HEK293 (cell line): ENCODE data around the gene TEDC2.

ENCODE experiments used
- ATF2 ChIP-seq: fragments of 450-650 bp; formaldehyde crosslinking; IDR thresholded peaks from 2 replicates; pipeline ENCODE4 v1.5.1; 2016; ENCODE audit warnings: missing biosample characterization, missing genetic modification characterization, low read depth
- BCL6B ChIP-seq: fragments of 450-650 bp; formaldehyde crosslinking; IDR thresholded peaks from 2 replicates; pipeline ENCODE4 v1.5.1; 2017; ENCODE audit warnings: missing biosample characterization, missing genetic modification characterization
- KLF10 ChIP-seq: fragments of 450-650 bp; IDR thresholded peaks from 2 replicates; pipeline ENCODE4 v1.5.1; 2018; ENCODE audit warnings: missing biosample characterization, mild to moderate bottlenecking, missing genetic modification characterization
- KLF7 ChIP-seq: fragments of 450-650 bp; formaldehyde crosslinking; IDR thresholded peaks from 2 replicates; pipeline ENCODE4 v1.5.1; 2016; ENCODE audit warnings: missing biosample characterization, missing genetic modification characterization, borderline replicate concordance
- PBX3 ChIP-seq: sonication (generic); formaldehyde crosslinking; IDR thresholded peaks from 2 replicates; pipeline ENCODE4 v1.8.1; 2022; ENCODE audit warnings: mild to moderate bottlenecking, moderate library complexity, missing genetic modification reagents
- REPIN1 ChIP-seq: fragments of 450-650 bp; formaldehyde crosslinking; IDR thresholded peaks from 2 replicates; pipeline ENCODE4 v1.5.1; 2017; ENCODE audit warnings: missing biosample characterization, missing genetic modification characterization, low read depth
- SALL2 ChIP-seq: fragments of 450-650 bp; formaldehyde crosslinking; IDR thresholded peaks from 2 replicates; pipeline ENCODE4 v1.5.0; 2017; ENCODE audit warnings: missing biosample characterization, mild to moderate bottlenecking, missing genetic modification characterization, borderline replicate concordance
- SCRT2 ChIP-seq: fragments of 450-650 bp; formaldehyde crosslinking; IDR thresholded peaks from 2 replicates; pipeline ENCODE4 v1.5.1; 2016; ENCODE audit warnings: missing biosample characterization, missing genetic modification characterization
- SP2 ChIP-seq: fragments of 450-650 bp; formaldehyde crosslinking; IDR thresholded peaks from 2 replicates; pipeline ENCODE4 v1.5.1; 2016; ENCODE audit warnings: missing biosample characterization, missing genetic modification characterization
- TRIM28 ChIP-seq: IDR thresholded peaks from 2 replicates; pipeline ENCODE4 v1.6.1; 2011; ENCODE audit warnings: low read length, control low read depth, borderline replicate concordance
- YY2 ChIP-seq: fragments of 450-650 bp; formaldehyde crosslinking; IDR thresholded peaks from 2 replicates; pipeline ENCODE4 v1.5.1; 2016; ENCODE audit warnings: missing biosample characterization, missing genetic modification characterization
- ZBTB1 ChIP-seq: fragments of 450-650 bp; formaldehyde crosslinking; IDR thresholded peaks from 2 replicates; pipeline ENCODE4 v1.5.1; 2016; ENCODE audit warnings: missing biosample characterization, missing genetic modification characterization
- ZBTB21 ChIP-seq: fragments of 450-650 bp; formaldehyde crosslinking; IDR thresholded peaks from 2 replicates; pipeline ENCODE4 v1.5.1; 2017; ENCODE audit warnings: missing biosample characterization, missing genetic modification characterization
- ZBTB44 ChIP-seq: fragments of 450-650 bp; IDR thresholded peaks from 2 replicates; pipeline ENCODE4 v1.5.1; 2018; ENCODE audit warnings: missing biosample characterization, mild to moderate bottlenecking, missing genetic modification characterization
- ZFP69B ChIP-seq: fragments of 450-650 bp; formaldehyde crosslinking; IDR thresholded peaks from 2 replicates; pipeline ENCODE4 v1.5.1; 2016; ENCODE audit warnings: missing biosample characterization, missing genetic modification characterization
- ZNF114 ChIP-seq: fragments of 450-650 bp; formaldehyde crosslinking; IDR thresholded peaks from 2 replicates; pipeline ENCODE4 v1.5.0; 2017; ENCODE audit warnings: missing biosample characterization, missing genetic modification characterization
- ZNF121 ChIP-seq: fragments of 450-650 bp; formaldehyde crosslinking; IDR thresholded peaks from 2 replicates; pipeline ENCODE4 v1.5.1; 2016; ENCODE audit warnings: missing biosample characterization, missing genetic modification characterization
- ZNF138 ChIP-seq: fragments of 450-650 bp; formaldehyde crosslinking; IDR thresholded peaks from 2 replicates; pipeline ENCODE4 v1.5.1; 2016; ENCODE audit warnings: missing biosample characterization, missing genetic modification characterization, borderline replicate concordance
- ZNF140 ChIP-seq: fragments of 450-650 bp; formaldehyde crosslinking; IDR thresholded peaks from 2 replicates; pipeline ENCODE4 v1.5.1; 2016; ENCODE audit warnings: missing biosample characterization, missing genetic modification characterization
- ZNF146 ChIP-seq: fragments of 450-650 bp; formaldehyde crosslinking; IDR thresholded peaks from 2 replicates; pipeline ENCODE4 v1.5.1; 2016; ENCODE audit warnings: missing biosample characterization, missing genetic modification characterization
- ZNF18 ChIP-seq: fragments of 450-650 bp; formaldehyde crosslinking; IDR thresholded peaks from 2 replicates; pipeline ENCODE4 v1.5.1; 2016; ENCODE audit warnings: missing biosample characterization, missing genetic modification characterization
- ZNF292 ChIP-seq: fragments of 450-650 bp; formaldehyde crosslinking; IDR thresholded peaks from 2 replicates; pipeline ENCODE4 v1.5.1; 2016; ENCODE audit warnings: low read depth, missing biosample characterization, missing genetic modification characterization, borderline replicate concordance
- ZNF335 ChIP-seq: fragments of 450-650 bp; formaldehyde crosslinking; conservative IDR thresholded peaks from 2 replicates; pipeline ENCODE4 v1.5.1; 2016; ENCODE audit warnings: missing biosample characterization, missing genetic modification characterization
- ZNF362 ChIP-seq: fragments of 450-650 bp; formaldehyde crosslinking; IDR thresholded peaks from 2 replicates; pipeline ENCODE4 v1.5.1; 2016; ENCODE audit warnings: missing biosample characterization, missing genetic modification characterization
- ZNF449 ChIP-seq: fragments of 450-650 bp; formaldehyde crosslinking; IDR thresholded peaks from 2 replicates; pipeline ENCODE4 v1.5.1; 2017; ENCODE audit warnings: missing biosample characterization, mild to moderate bottlenecking, missing genetic modification characterization, moderate library complexity
- ZNF544 ChIP-seq: fragments of 450-650 bp; formaldehyde crosslinking; IDR thresholded peaks from 2 replicates; pipeline ENCODE4 v1.5.0; 2017; ENCODE audit warnings: missing biosample characterization, missing genetic modification characterization
- ZNF549 ChIP-seq: fragments of 450-650 bp; IDR thresholded peaks from 2 replicates; pipeline ENCODE4 v1.5.1; 2018; ENCODE audit warnings: missing biosample characterization, missing genetic modification characterization, mild to moderate bottlenecking, inconsistent platforms, moderate library complexity
- ZNF623 ChIP-seq: fragments of 450-650 bp; formaldehyde crosslinking; IDR thresholded peaks from 2 replicates; pipeline ENCODE4 v1.5.1; 2016; ENCODE audit warnings: missing biosample characterization, missing genetic modification characterization
- ZNF704 ChIP-seq: fragments of 450-650 bp; formaldehyde crosslinking; IDR thresholded peaks from 2 replicates; pipeline ENCODE4 v1.5.1; 2016; ENCODE audit warnings: missing biosample characterization, missing genetic modification characterization

TEDC2 gene

GRCh38 chr16:2467528-2468232, 7.8 kb downstream of the TEDC2 start (continued):
- TF ChIP-seq ATF2, result peak; percentile 44; the same call in 1 of the 2 replicates
- peak; percentile 87 for TF ChIP-seq ZNF335 (tag by site-specific recombination)
- TF ChIP-seq ZNF549 (tag by site-specific recombination), result no peak
- no peak for TF ChIP-seq ZNF704 (tag by site-specific recombination)
- TF ChIP-seq ZNF623 (tag by site-specific recombination), result no peak
- TF ChIP-seq TRIM28, result no peak
- TF ChIP-seq ZBTB21 (tag by site-specific recombination), result peak; percentile 87
- no peak for TF ChIP-seq ZNF146
- no peak for TF ChIP-seq ZNF114
- TF ChIP-seq ZNF449 (tag by site-specific recombination), result no peak
- TF ChIP-seq PBX3, result no peak
- TF ChIP-seq SCRT2, result no peak
- no peak for TF ChIP-seq ZNF544
- no peak for TF ChIP-seq YY2
- TF ChIP-seq ZNF18 (tag by site-specific recombination), result no peak
- peak; percentile 11; the same call in 1 of the 2 replicates for TF ChIP-seq ZFP69B (tag by site-specific recombination)
- no peak for TF ChIP-seq ZNF121 (tag by site-specific recombination)
- no peak for TF ChIP-seq ZNF292
- no peak for TF ChIP-seq ZNF362 (tag by site-specific recombination)
- no peak for TF ChIP-seq ZBTB1 (tag by site-specific recombination)
- TF ChIP-seq KLF10 (tag by site-specific recombination), result peak; percentile 72; the same call in 1 of the 2 replicates
- no peak for TF ChIP-seq REPIN1
- no peak for TF ChIP-seq ZNF138 (tag by site-specific recombination)
- TF ChIP-seq BCL6B (tag by site-specific recombination), result no peak
- no peak for TF ChIP-seq KLF7 (tag by site-specific recombination)
- TF ChIP-seq ZNF140 (tag by site-specific recombination), result no peak
- TF ChIP-seq ZBTB44 (tag by site-specific recombination), result no peak
- TF ChIP-seq SP2, result peak; percentile 84
- TF ChIP-seq SALL2 (tag by site-specific recombination), result no peak
